ENCODE results near the gene CCSER1. TPM values are rescaled to one million over a fixed set of nuclear protein-coding genes. Genes with fewer than 3 reads are reported as not detected.

The CCSER1 gene
- total and polyA plus RNA-seq, 8 donors = 2.0 to 9.0 (median 4.2) TPM

DNA sequence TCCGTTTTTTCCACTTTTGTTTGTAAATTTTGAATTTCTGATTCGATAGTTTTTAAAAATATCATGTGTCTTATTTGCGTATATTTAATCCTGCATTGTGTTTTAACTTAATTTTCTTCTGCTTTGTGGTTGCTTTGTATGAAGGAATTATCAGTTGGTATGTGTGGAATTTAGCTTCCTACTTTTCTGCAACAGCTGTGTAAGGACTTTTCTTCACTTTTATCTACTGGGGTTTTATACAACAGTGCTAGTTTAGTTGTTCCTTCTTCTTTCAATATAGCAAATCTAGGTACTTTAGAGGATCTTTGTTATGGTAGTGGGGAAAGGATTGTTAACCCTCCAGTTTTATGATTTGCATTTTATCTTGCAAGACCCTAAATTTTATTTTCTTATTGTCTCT is 410.3 kb downstream of the CCSER1 start:
- Histone ChIP-seq H3K4me1 (no peaks in the 10 kb centered on the region), H3K9me3 (no peaks in the 10 kb centered on the region), H3K27me3 (no peaks in the 10 kb centered on the region), H3K4me3 (no peak overlapping the region), H3K27ac (no peak overlapping the region), H3K36me3 (no peaks in the 10 kb centered on the region)
- no peak for ATAC-seq
- DNase-seq = no peak
- intact Hi-C loops (cut with DNase I) = no loop called here
- TF ChIP-seq, protein P1, sequence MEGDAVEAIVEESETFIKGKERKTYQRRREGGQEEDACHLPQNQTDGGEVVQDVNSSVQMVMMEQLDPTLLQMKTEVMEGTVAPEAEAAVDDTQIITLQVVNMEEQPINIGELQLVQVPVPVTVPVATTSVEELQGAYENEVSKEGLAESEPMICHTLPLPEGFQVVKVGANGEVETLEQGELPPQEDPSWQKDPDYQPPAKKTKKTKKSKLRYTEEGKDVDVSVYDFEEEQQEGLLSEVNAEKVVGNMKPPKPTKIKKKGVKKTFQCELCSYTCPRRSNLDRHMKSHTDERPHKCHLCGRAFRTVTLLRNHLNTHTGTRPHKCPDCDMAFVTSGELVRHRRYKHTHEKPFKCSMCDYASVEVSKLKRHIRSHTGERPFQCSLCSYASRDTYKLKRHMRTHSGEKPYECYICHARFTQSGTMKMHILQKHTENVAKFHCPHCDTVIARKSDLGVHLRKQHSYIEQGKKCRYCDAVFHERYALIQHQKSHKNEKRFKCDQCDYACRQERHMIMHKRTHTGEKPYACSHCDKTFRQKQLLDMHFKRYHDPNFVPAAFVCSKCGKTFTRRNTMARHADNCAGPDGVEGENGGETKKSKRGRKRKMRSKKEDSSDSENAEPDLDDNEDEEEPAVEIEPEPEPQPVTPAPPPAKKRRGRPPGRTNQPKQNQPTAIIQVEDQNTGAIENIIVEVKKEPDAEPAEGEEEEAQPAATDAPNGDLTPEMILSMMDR (IDR thresholded peaks at IDR 0.05) = no peak

DNA sequence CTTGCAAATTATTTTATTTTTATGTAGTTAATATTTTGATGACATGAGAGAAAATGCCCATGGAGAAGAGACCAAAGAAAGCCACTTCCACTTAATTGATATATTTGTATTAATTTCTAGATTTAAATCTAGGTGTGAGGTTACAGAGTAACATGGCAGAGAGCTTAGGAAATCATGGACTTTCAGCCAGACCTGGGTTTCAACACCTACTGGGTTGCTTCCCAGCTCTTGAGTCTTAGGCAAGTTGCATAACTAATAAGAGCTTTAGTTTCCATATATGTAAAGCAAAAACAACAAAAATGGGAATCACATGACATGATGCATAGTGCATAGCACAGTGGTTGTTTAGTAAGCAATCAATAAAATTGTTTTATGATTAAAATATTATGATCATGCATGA is 413.3 kb downstream of the CCSER1 start:
- intact Hi-C loops (cut with DNase I) = no loop called here
- H3K4me3 ChIP-seq = no peak overlapping the region

DNA sequence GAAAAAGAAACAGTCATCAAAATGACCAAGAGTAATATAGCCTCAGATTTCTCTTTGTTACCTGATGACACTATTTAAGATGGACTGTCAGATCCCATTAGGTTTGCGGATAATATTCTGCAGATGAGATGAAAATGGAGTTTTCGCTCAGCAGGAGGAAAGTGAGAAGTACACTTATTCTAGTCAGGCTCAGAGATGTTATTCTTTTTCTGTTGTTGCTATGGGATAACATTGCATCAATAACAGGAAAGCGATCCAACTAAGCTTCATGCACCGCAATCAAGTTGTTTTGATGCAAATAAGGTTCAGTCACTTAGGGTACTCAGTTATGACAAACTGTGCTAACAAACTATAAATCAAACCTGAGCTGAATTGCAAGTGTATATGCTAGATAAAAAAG is 415.0 kb downstream of the CCSER1 start:
- no peak for ATAC-seq
- DNase-seq = peak in 1 of 4 donors; percentile 3
- intact Hi-C loops (cut with DNase I) = no loop called here
- Histone ChIP-seq H3K9me3 (no peaks in the 10 kb centered on the region), H3K27ac (no peak overlapping the region), H3K4me1 (peaks cover 0 to 8% of the 10 kb centered on the region in 2 donors), H3K36me3 (no peaks in the 10 kb centered on the region), H3K4me3 (no peak overlapping the region), H3K27me3 (no peaks in the 10 kb centered on the region)
- TF ChIP-seq, protein P1 (IDR thresholded peaks at IDR 0.05) = no peak

More for the DNA sequence above, 413.3 kb downstream of the CCSER1 start:
- TF ChIP-seq, protein P1 (IDR thresholded peaks at IDR 0.05) = no peak
- H3K36me3 ChIP-seq = no peaks in the 10 kb centered on the region
- H3K27ac ChIP-seq = no peak overlapping the region
- ATAC-seq = no peak
- H3K9me3 ChIP-seq = no peaks in the 10 kb centered on the region
- no peak for DNase-seq
- H3K4me1 ChIP-seq = no peaks in the 10 kb centered on the region
- no peaks in the 10 kb centered on the region for H3K27me3 ChIP-seq

DNA sequence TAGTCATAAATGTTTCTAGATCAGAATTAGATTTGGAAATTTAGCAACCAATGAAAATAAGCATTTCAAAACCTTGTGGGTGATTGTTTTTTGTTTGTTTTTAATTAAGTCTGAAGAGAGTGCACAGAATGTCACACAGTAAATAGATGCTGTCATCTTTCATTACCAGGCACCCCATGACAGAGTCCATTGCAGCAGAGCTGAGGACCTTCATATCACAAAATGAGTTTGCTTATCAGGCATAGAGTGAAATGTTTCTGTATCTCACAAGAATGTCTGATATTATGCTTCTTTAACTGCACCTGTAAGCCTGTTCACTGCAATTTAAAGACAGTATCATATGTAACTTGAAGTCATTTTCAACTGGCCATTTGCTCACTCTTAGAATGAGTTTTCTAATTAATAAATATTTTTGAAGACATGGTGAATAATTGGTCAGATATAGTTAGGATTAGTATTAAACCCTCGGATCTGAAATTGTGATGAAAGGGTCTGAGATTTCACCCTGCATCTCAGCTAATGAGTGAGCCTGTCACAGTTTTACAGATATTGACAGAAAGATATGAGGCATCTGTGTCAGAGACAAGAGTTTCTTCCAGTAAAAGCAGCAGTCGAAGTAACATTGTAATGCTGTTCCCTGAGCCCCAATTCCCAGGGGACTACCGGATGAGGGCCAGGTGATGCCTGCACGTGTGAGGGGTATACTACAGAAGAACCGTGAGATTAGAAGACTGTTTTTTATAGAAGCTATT is 416.4 kb downstream of the CCSER1 start:
- DNase-seq = no peak
- intact Hi-C loops (cut with DNase I) = no loop called here
- Histone ChIP-seq H3K27me3 (no peaks in the 10 kb centered on the region), H3K36me3 (no peaks in the 10 kb centered on the region), H3K4me1 (peaks cover 0 to 8% of the 10 kb centered on the region in 2 donors), H3K9me3 (no peaks in the 10 kb centered on the region), H3K27ac (no peak overlapping the region), H3K4me3 (no peak overlapping the region)
- no peak for ATAC-seq
- TF ChIP-seq, protein P1 (IDR thresholded peaks at IDR 0.05) = no peak

DNA sequence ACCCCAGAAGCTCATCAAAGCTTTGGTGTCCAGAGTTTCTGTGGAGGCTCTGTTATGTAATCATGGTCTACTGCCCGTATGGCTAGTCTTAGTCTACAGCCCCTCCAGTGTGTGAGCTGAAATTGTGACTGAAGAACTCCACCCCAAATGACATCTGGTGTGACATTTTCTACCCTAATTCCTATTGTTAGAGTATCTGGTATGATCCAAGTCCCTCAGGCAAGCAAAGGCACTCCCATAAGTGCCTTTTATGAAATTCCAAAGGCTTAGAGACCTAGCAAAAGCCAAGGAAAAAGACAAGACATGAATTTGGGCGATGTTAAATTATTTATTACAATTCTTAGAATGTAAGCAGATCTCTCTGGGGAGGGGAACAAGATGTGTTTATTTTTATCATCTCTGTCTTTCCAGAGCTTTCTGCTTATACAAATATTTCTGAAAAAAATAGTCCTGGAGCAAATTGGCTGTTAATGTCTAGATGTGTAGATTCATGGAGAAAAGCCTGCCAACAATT is 417.4 kb downstream of the CCSER1 start:
- DNase-seq = no peak
- ATAC-seq = no peak
- TF ChIP-seq, protein P1 (IDR thresholded peaks at IDR 0.05) = no peak
- no peak overlapping the region for H3K4me3 ChIP-seq
- intact Hi-C loops (cut with DNase I) = no loop called here
- no peaks in the 10 kb centered on the region for H3K27me3 ChIP-seq
- no peaks in the 10 kb centered on the region for H3K9me3 ChIP-seq
- H3K27ac ChIP-seq = no peak overlapping the region
- no peaks in the 10 kb centered on the region for H3K36me3 ChIP-seq
- peaks cover 0 to 8% of the 10 kb centered on the region in 2 donors for H3K4me1 ChIP-seq
